ENCODE results near the gene INTS3. TPM values are rescaled to one million over a fixed set of nuclear protein-coding genes. Genes with fewer than 3 reads are reported as not detected.
A peak's percentile ranks its signal among the peaks of the same experiment; 100 is the strongest.

The INTS3 gene
- total and polyA plus RNA-seq, 9 of the 15 experiments (the other 6 are each of a cell fraction or from before 2014, with no cell fraction given), result 6.3 to 24.1 (median 14.3) TPM

- TF ChIP-seq TEAD4 (IDR thresholded peaks at IDR 0.05; ENCODE audit: low read length) (peak; percentile 95), TEAD4 (CRISPR knock-in tag; IDR thresholded peaks at IDR 0.05; ENCODE audit: borderline replicate concordance) (no peak), JUNB (CRISPR knock-in tag; conservative IDR thresholded peaks at IDR 0.05) (no peak), TCF3 (CRISPR knock-in tag; IDR thresholded peaks at IDR 0.05) (peak; percentile 87), CCNT2 (IDR thresholded peaks at IDR 0.05; ENCODE audit: borderline replicate concordance, extremely low read depth, insufficient read length, low read depth, low read length) (peak; percentile 23), GTF2A2 (tag; IDR thresholded peaks at IDR 0.05) (no peak), ZNF780A (CRISPR knock-in tag; IDR thresholded peaks at IDR 0.05) (no peak), ERF (CRISPR knock-in tag; IDR thresholded peaks at IDR 0.05) (no peak), POLR2B (IDR thresholded peaks at IDR 0.05; ENCODE audit: low read depth, partially characterized antibody) (no peak), NR2C1 (IDR thresholded peaks at IDR 0.05) (peak; percentile 79), NR2C1 (tag; IDR thresholded peaks at IDR 0.05) (peak; percentile 85), PML (IDR thresholded peaks at IDR 0.05; ENCODE audit: low read length) (peak; percentile 83; the same call in 1 of the 2 replicates), KDM4B (IDR thresholded peaks at IDR 0.05; ENCODE audit: borderline replicate concordance in 2 of 2, low read depth in 1 of 2) (no peak), CHD7 (IDR thresholded peaks at IDR 0.05; ENCODE audit: low read depth, low read length) (no peak), RBM15 (IDR thresholded peaks at IDR 0.05; ENCODE audit: insufficient read depth, low read length) (no peak), HNRNPUL1 (IDR thresholded peaks at IDR 0.05; ENCODE audit: low read length) (no peak), GTF2F1 (IDR thresholded peaks at IDR 0.05; ENCODE audit: low read depth, low read length) (no peak), TRIM28 (IDR thresholded peaks at IDR 0.05) (no peak), ZNF146 (CRISPR knock-in tag; IDR thresholded peaks at IDR 0.05; ENCODE audit: unreplicated experiment) (no peak)
Measured at GRCh38 chr1:153778824-153779519, 51.1 kb downstream of the INTS3 start (continued).

All from K562 (cell line).